ENCODE measurements around the gene MLIP.

- TF ChIP-seq CTCF (IDR thresholded peaks at IDR 0.05) (no peak), ZFX (IDR thresholded peaks at IDR 0.05; ENCODE audit: borderline replicate concordance) (no peak)
Measured at GRCh38 chr6:54118117-54118516, 6.9 kb downstream of the MLIP start.

Measured in 22Rv1 (cell line).